Mononuclear cell (primary cell): ENCODE data around the gene VDR. TPM values are rescaled to one million over a fixed set of nuclear protein-coding genes. Genes with fewer than 3 reads are reported as not detected.
"Not testable (repeated sequence)": the region's sequence is repeated elsewhere in the genome, so short reads cannot be mapped to it uniquely, and the experiment has no call there.

ENCODE experiments used
- H3K27me3 ChIP-seq: 2 replicates; pipeline ENCODE4 v1.6.0; 2011; ENCODE audit warnings: low read length, control low read depth; ENCODE audit not compliant: insufficient read depth
- H3K4me1 ChIP-seq: 2 replicates; pipeline ENCODE4 v1.5.1; 2011; ENCODE audit warnings: mild to moderate bottlenecking, low read length, control low read depth; ENCODE audit not compliant: insufficient read depth
- H3K4me3 ChIP-seq: 2 replicates; pipeline ENCODE4 v1.5.1; 2011; ENCODE audit warnings: mild to moderate bottlenecking, low read length, moderate library complexity
- H3K9me3 ChIP-seq: 2 replicates; pipeline ENCODE4 v1.5.1; 2011; ENCODE audit warnings: low read depth, mild to moderate bottlenecking, control low read depth, low read length
- total RNA-seq: library from RNA; depleted of rRNA; stranded (reverse); fragments of >200 nt; gene quantifications from one replicate; pipeline ENCODE4 v1.2.3, GENCODE V29; 2012

VDR gene
- total RNA-seq, 1 donor = 6.0 TPM

GRCh38 chr12:47818467-47819137 lies 86.2 kb downstream of the VDR start:
- Histone ChIP-seq H3K9me3 (no peaks in the 10 kb centered on the region), H3K27me3 (no peaks in the 10 kb centered on the region), H3K4me1 (peaks cover 88% of the 10 kb centered on the region), H3K4me3 (peak overlapping the region; percentile 62)

GRCh38 chr12:47818007-47818376 lies 86.8 kb downstream of the VDR start:
- Histone ChIP-seq H3K4me3 (peak overlapping the region; percentile 62), H3K27me3 (no peaks in the 10 kb centered on the region), H3K4me1 (peaks cover 88% of the 10 kb centered on the region), H3K9me3 (no peaks in the 10 kb centered on the region)

GRCh38 chr12:47817272-47818006 lies 87.4 kb downstream of the VDR start:
- H3K4me1 ChIP-seq = peaks cover 86% of the 10 kb centered on the region
- H3K4me3 ChIP-seq = peak overlapping the region; percentile 62
- H3K27me3 ChIP-seq = no peaks in the 10 kb centered on the region
- H3K9me3 ChIP-seq = no peaks in the 10 kb centered on the region

- Histone ChIP-seq H3K4me3 (no peak overlapping the region), H3K9me3 (no peaks in the 10 kb centered on the region), H3K4me1 (peaks cover 86% of the 10 kb centered on the region), H3K27me3 (no peaks in the 10 kb centered on the region)
These were observed 88.2 kb downstream of the VDR start for GRCh38 chr12:47816403-47817271.

- H3K9me3 ChIP-seq, H3K4me3 ChIP-seq, H3K27me3 ChIP-seq: not testable (repeated sequence)
- peaks cover 87% of the 10 kb centered on the region for H3K4me1 ChIP-seq
These were observed 89.3 kb downstream of the VDR start for GRCh38 chr12:47815447-47815846.

GRCh38 chr12:47814539-47815170 lies 90.1 kb downstream of the VDR start:
- peaks cover 91% of the 10 kb centered on the region for H3K4me1 ChIP-seq
- H3K4me3 ChIP-seq = no peak overlapping the region
- H3K27me3 ChIP-seq = no peaks in the 10 kb centered on the region
- no peaks in the 10 kb centered on the region for H3K9me3 ChIP-seq

GRCh38 chr12:47813511-47814196 lies 91.1 kb downstream of the VDR start:
- peaks cover 97% of the 10 kb centered on the region for H3K4me1 ChIP-seq
- peak overlapping the region; percentile 45 for H3K4me3 ChIP-seq
- no peaks in the 10 kb centered on the region for H3K9me3 ChIP-seq
- no peaks in the 10 kb centered on the region for H3K27me3 ChIP-seq

GRCh38 chr12:47812797-47813510 lies 91.8 kb downstream of the VDR start:
- H3K4me3 ChIP-seq = peak overlapping the region; percentile 45
- H3K4me1 ChIP-seq = peaks cover 97% of the 10 kb centered on the region
- H3K9me3 ChIP-seq = no peaks in the 10 kb centered on the region
- H3K27me3 ChIP-seq = no peaks in the 10 kb centered on the region

- H3K4me3 ChIP-seq = no peak overlapping the region
- no peaks in the 10 kb centered on the region for H3K9me3 ChIP-seq
- H3K27me3 ChIP-seq = no peaks in the 10 kb centered on the region
- H3K4me1 ChIP-seq = peaks cover 97% of the 10 kb centered on the region
These were observed 93.0 kb downstream of the VDR start for GRCh38 chr12:47811581-47812484.

- H3K4me1 ChIP-seq = peaks cover 98% of the 10 kb centered on the region
- no peaks in the 10 kb centered on the region for H3K9me3 ChIP-seq
- H3K4me3 ChIP-seq = no peak overlapping the region
- no peaks in the 10 kb centered on the region for H3K27me3 ChIP-seq
These were observed 93.8 kb downstream of the VDR start for GRCh38 chr12:47811072-47811396.

- H3K4me1 ChIP-seq = peaks cover 98% of the 10 kb centered on the region
- not testable (repeated sequence) for H3K9me3 ChIP-seq, H3K27me3 ChIP-seq, H3K4me3 ChIP-seq
These were observed 95.3 kb downstream of the VDR start for GRCh38 chr12:47809518-47809917.

- Histone ChIP-seq H3K4me3 (no peak overlapping the region), H3K4me1 (peaks cover 98% of the 10 kb centered on the region), H3K27me3 (no peaks in the 10 kb centered on the region), H3K9me3 (no peaks in the 10 kb centered on the region)
These were observed 96.0 kb downstream of the VDR start for GRCh38 chr12:47808574-47809365.

GRCh38 chr12:47808050-47808449 lies 96.7 kb downstream of the VDR start:
- no peaks in the 10 kb centered on the region for H3K27me3 ChIP-seq
- no peaks in the 10 kb centered on the region for H3K9me3 ChIP-seq
- H3K4me3 ChIP-seq = no peak overlapping the region
- peaks cover 98% of the 10 kb centered on the region for H3K4me1 ChIP-seq
